22Rv1 (cell line): Measurements from ENCODE around the gene PIK3R1.

Experiments used
- ZFX ChIP-seq: fragments of 450-650 bp; IDR thresholded peaks from 2 replicates; pipeline ENCODE4 v1.6.1; 2017; ENCODE audit warnings: antibody characterized with exemption, borderline replicate concordance
- TF ChIP-seq, protein P1 (sequence below): fragments of 450-650 bp; IDR thresholded peaks from 2 replicates; pipeline ENCODE4 v1.5.1; 2017; ENCODE audit warnings: mild to moderate bottlenecking

DNA sequence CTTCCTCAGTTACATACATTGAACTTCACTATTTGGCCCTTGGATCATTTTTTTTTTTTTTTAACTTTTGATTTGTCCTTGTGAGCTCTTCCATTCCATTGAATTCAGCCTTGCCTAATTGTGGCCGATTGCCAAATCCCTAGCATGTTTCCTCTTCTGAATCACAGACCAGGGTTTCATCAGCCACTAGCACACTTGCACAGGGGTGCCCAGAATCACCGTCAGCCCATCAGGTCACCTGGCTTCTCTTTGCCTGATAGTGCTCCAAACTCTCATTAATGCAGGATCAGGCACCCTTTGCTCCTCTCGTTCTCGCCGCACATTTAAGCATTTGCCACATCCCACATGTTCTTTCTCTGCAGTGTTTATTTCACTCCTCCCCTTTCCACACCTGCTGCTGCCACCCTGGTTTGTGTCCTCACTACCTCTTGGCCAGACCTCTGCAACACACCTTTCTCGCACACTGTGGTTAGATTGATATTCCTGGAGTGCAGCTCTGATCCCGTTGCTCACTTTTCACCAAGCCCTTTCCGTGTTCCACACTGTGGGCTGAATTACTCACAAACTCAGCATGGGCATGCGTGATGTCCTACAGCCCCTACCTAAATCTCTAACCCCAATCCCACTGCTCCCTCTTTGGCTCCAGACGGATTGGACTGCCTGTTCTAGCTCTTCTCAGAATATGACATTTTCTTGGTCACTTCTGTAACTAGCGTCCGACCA, 9.8 kb downstream of the PIK3R1 start:
- TF ChIP-seq, protein P1, sequence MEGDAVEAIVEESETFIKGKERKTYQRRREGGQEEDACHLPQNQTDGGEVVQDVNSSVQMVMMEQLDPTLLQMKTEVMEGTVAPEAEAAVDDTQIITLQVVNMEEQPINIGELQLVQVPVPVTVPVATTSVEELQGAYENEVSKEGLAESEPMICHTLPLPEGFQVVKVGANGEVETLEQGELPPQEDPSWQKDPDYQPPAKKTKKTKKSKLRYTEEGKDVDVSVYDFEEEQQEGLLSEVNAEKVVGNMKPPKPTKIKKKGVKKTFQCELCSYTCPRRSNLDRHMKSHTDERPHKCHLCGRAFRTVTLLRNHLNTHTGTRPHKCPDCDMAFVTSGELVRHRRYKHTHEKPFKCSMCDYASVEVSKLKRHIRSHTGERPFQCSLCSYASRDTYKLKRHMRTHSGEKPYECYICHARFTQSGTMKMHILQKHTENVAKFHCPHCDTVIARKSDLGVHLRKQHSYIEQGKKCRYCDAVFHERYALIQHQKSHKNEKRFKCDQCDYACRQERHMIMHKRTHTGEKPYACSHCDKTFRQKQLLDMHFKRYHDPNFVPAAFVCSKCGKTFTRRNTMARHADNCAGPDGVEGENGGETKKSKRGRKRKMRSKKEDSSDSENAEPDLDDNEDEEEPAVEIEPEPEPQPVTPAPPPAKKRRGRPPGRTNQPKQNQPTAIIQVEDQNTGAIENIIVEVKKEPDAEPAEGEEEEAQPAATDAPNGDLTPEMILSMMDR: no peak
- TF ChIP-seq ZFX: no peak
